ELR (cell line): ENCODE measurements around the gene FZD7.

Source experiments
- DNase-seq: peaks from one replicate; pipeline ENCODE4 v3.0.0-alpha.2; 2015; ENCODE audit warnings: low read depth

The FZD7 gene

DNA sequence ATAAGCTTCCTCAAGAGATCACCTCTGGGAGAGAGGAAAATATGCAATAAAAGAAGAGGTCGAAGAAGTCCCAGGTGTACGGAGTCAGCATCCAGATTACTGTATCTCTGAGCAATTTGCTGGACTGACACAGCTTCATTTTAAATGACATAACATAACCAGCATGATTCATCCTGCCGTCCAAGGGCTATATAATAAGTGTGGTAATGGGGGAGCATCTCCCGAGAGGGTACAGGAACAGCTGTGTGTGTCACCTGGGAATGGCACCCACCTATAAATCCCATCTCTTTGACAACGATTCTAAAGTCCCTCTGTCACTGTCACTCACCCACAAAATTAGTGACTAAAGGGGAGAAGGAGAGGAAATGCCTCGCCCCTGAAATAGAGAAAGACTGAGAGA, 19.3 kb upstream of the FZD7 start:
- peak; percentile 41 for DNase-seq

DNA sequence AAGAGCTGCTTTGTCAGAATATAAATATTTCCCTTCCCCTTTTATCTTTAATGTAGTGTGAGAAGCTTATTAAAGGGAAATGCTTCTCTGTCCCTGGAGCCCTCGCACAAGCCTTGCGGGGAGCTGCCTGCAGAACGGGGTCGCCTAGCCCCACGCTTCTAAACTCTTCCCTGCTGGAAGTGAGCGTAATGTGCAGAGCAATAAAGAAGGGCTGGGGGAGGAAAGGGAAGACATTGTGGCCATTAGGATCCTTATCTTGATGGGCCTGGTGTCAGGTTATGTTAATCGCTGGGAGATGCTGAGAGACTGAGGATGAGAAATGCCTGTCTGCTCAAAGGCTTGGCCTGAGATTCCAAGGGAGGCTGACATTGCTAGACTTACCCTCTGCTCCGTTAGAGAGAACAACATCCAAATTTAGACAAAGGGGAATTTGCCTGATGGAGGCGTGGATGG, 18.9 kb upstream of the FZD7 start:
- DNase-seq, result no peak

DNA sequence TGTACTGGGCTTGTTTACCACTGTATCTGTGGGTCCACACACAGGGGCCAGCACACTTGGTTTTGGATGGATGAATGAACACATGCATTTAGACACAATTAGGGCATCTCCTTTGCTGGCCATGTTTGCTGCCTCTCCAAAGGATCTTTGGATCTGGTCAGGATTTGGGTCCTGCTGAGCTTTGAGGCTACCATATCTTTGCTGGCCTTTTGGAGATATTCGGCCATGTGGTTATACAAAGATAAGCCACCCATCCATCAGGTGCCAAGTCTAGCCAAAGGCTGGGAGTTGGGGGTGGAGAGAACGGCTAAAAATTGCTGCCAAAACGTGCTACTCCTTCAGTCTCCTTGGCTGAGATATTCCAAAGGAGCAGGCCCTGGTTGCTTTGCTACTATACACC, 18.2 kb upstream of the FZD7 start:
- DNase-seq, result no peak

DNA sequence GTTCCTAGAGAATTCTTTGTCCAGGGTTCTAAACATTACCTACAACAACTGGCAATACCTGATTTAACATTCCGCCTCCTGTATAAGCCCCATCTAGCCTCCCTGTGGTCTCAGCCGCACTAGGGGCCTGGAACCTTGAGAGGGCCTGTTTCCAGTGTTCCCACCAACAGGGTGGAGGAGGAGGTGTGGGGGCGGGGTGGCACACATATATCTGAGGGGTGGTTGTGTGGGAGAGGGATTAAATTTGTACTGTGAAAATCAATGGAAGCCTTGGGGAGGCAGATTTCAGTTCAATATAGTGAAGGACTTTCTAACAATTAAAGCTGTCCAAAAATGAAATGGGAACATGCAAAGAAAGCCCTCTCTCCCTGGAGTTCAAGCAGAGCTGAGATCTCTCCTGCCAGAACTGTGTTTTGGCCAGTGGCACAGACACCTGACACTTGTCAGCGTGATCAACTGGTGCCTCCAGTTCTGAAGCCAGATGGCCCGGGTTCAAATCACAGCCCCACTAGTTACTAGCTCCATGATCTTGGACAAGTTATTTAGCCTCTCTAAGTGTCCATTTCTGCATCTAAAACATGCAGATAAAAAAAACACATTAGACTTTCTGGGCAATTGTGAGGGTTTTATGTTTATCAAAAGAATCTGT, 17.0 kb upstream of the FZD7 start:
- no peak for DNase-seq

DNA sequence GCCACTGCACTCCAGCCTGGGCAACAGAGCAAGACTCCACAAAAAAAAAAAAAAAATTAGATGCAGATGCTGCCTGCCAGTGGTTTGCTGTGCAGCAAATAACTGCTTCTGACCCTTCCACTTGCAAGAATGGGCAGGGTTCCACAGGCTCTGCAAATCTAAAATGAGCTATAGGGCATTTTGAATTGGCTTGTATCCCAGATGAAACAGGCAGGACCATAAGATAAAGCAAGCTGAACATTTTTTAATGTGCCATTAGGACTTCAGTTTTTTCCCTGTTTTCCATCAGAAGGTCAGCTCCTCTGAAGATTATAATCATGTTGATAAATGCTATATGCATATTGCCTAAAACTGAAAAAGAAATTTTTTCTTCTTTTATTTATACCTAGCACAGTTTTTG, 15.7 kb upstream of the FZD7 start:
- no peak for DNase-seq

DNA sequence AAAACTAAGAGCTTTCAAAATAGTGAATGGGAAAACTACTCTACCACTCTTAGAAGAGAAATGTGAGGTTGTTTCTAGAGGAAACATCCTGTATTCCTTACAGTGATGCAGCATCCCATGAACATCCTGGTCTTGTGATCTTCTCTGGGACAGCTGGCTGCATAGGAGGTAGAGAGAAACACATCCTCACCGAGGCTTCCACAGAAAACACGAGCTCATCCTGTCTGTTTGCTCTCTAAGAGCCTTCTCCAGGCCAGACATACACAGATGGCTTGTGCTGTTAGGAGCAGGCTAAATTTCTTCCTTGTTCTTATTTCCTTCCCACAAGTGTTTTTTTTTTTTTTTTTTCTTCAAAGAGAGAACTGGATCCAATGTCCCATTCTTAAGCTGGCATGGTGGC, 14.7 kb upstream of the FZD7 start:
- DNase-seq, result no peak

DNA sequence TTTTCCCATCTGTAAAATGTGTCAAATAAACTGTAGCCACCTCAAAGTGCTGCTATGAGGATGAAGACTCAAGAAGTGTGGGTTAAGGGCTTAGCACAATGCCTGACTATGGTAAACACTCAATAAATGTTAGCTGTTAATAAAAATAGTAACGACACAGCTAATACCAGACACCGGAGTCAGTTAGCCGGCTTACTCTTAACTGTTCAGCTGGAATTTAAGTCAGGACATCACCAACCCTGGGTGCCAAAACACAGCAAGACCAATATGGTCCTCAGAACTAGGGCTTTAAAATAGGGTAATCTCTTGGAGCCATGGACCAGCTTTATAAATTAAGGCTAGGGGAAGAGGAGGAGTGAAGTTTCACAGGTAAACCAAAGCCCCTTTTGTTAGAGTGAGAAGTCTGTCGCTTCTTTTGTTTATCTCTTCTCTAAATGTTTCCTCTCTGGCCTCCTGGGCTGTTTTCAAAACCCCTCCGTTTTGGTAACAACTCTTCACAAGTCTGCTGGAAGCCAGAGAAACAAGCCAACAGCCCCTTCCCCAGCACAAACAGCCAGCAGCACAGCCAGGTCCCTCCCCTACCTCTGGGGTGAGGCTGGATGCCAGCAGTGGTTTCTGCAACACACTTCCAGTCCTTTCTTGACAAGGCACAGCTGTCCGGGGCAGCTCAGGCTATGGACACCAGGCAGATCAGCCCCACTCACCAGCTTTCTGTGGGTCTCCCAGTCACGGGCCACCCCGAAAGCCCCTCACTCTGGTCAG, 13.8 kb upstream of the FZD7 start:
- DNase-seq, result no peak

DNA sequence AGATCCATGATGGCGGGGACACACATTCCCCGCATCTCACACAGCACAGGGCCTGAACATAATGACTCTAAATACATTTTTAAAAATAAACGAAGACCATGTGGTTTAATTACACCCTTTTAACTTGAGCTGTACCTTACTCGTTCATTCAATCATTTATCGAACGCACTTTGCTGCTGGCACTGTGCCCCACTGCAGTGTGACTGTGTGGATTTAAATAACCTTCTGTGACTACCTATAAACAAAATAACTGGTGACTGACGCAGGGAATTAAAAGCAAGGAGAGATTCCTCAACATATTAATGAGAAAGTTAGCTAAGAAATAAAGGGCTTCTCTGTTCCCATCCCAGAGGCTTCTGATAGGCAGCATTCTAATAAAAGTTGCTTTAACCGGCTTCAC, 10.9 kb upstream of the FZD7 start:
- no peak for DNase-seq

DNA sequence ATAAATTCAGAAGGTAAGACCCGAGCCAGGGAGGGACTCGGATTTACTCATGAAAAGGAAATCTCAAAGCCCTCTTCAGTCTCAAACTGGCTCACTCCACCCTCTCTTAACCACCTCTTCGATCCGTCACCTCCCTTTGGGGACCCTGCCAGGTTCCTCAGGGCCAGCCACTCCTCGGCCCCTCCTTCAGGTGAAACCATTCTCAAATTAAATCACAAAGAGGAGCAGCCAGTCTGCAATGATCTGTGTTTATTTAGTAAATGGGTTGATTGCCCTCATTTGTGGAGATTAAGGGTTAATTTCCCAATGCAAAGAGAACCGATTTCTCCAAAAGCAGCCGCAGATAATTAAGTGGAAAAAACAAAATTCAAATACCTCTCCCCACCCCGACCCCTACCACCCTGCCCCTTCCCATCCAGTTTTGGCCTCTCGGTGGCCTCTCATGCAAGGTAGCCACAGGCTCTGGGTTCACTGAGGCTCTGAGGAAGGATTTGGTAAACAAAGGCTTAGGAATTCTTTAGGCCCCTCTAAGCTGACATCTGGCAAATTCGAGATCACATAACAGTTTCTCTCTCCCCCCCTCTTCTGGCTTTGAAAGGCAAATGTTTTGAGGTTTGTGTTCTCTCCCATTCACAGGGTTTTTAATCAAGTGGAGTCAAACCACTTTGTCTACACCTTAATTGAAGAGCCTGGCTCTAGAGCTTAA, 10.3 kb upstream of the FZD7 start:
- DNase-seq, result no peak

DNA sequence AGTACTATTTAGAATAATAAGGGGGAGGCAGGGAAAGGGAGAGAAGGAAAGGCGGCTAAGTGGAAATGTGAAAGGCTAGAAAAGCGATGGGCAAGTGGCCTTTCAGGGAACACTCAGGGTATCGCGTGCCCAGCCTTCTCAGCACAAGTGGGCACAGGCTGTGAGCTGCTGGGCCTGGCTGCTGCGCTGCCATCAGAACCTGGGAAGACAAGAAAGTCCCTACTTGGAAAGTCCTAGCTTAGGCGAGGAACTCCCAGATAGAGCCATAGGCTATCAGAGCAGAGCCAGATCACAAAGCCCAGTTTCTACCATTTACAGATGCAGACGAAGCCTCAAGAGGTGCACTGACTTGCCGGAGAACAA, 9.8 kb upstream of the FZD7 start:
- no peak for DNase-seq

DNA sequence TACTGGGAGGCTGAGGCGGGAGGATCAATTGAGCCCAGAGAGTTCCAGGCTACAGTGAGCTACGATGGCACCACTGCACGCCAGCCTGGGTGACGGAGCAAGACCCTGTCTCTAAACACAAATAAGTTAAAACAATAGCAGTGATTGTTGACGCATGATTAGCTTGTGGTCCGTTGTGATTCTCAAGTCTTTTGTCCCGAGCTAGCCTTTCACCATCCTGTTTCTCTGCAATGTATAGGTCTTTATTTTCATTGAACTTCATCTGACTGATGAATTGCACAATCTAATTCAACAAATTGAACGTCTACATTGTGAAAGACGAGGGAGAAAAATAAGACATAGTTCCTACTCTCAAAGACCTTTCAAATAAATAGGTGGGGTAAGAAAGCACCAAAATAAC, 8.8 kb upstream of the FZD7 start:
- no peak for DNase-seq

DNA sequence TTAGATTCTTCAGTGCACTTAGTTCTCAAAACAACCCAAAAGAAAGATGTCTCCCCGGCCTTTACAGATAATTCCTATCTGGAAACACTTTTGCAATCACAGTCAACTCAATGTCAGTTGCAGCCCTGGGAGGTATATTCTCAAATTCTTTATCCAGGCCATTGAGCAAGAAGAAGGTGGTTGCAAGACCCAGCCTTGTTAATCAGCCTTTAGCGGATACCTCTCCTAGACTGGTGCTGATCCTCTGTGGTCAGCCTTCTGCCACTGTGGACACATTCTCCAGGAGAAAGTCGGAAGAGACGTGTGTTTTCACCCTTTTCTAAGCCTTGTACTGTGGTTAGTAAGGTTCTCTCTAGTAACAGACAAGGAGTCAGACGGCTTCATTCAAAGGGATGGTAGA, 7.8 kb upstream of the FZD7 start:
- no peak for DNase-seq

DNA sequence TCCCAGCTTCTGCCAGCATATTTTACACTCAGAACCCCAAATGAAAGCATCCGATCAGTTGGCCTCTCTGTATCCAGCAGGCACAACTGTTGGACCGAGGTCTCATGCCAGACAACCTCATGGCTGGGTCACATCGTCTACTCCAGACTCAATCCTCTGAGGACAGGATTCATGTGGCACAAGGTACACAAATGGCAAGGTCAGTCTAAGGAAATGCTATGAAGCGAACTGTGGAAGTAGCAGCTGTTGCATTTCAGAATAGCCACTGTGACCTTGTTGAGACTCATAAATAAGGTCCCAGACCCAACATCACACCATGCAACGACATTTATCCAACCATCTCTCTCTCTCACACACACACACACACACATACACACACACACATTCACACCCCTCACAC, 7.1 kb upstream of the FZD7 start:
- DNase-seq, result no peak

DNA sequence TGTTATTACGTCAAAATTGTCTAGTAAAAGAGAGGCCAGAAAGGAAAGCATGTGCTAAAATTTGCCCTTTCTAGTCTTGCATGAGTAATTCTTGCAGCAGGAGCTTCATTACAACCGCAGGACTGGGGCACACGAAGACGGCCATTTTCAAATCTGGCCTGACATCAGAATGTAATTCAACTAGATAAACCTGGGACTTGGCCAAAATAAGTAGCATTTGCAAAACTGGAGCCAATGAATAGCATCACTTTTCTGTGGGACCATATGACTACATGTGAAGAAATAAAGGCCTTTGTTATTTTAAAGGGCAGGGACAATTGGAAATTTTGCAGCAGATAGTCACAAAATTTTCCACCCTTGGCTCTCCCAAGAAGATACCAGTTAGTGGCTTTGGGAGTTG, 3.0 kb upstream of the FZD7 start:
- DNase-seq, result no peak

DNA sequence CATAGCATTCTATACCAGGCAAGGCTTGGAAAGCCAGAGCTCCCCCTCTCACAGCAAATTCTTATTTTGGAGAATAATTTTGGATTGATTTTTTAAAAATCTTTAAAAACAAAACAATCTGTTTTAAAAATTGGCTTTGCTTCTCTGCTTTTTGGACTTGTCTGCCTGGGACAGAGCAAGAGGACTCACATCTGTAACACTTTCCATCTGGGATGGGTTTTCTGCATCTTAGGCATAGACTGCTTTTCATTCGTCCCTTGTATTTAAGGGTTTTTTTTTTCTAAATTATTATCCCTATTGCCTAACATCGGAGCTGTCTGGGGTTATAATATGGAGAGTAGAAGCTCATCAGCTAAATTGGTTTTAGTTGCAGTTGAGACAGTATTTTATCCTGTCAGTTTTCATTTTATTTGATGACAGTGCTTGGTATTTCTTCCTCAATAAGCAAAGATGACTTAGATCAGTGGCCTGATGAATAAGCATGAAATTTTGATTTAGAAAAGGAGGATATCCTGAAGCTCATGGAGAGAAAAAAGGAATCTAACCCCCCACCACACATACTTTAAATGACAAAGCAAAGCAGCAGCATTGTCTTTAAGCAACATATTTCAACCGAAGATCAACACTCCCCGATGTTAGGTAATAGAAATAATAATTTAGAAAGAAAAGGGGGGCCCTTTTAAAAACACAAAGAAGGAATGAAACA, 2.3 kb upstream of the FZD7 start:
- DNase-seq, result no peak

DNA sequence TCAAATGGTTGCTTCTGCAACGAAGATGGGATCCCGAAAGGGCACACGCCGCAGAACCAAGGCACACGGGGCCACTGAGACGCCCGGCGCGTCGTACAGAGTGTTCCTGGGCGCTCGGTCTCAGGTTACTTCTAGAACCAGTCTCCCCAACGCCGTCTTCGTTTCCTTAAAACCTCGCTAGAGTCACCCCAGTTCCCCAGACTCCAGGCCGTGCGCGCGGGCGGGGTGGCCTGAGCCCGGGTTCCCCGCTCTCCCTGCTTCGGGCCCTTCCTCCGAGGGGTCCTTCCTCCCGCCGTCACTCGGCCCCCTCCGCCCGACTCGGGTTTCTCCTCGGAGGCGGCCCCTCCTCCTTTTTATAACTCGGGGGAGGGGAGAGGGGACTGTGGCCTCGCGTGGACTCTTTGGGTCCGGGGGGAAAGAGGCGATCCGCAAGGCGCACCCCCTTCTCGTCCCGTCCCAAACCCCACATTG, 774 bp upstream of the FZD7 start:
- DNase-seq, result peak; percentile 66

DNA sequence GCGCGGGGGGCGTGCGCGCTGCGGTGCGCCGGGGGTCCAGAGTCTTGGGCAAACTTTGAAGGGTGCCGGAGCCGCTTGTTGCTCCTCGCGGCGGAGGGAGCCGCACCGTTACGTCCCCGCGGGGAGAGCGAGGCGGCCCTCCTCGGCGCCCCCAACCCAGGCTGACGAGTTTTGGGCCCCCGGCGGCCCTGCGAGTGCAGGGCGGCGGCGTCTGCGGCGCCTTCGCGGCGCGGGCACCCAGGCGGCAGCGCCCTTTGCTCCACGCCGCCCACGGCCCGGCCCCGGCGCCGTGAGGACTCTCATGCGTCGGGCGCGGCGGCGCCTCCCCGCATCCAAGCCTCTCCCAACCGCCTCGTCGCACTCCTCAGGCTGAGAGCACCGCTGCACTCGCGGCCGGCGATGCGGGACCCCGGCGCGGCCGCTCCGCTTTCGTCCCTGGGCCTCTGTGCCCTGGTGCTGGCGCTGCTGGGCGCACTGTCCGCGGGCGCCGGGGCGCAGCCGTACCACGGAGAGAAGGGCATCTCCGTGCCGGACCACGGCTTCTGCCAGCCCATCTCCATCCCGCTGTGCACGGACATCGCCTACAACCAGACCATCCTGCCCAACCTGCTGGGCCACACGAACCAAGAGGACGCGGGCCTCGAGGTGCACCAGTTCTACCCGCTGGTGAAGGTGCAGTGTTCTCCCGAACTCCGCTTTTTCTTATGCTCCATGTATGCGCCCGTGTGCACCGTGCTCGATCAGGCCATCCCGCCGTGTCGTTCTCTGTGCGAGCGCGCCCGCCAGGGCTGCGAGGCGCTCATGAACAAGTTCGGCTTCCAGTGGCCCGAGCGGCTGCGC, 814 bp downstream of the FZD7 start:
- peak; percentile 70 for DNase-seq

DNA sequence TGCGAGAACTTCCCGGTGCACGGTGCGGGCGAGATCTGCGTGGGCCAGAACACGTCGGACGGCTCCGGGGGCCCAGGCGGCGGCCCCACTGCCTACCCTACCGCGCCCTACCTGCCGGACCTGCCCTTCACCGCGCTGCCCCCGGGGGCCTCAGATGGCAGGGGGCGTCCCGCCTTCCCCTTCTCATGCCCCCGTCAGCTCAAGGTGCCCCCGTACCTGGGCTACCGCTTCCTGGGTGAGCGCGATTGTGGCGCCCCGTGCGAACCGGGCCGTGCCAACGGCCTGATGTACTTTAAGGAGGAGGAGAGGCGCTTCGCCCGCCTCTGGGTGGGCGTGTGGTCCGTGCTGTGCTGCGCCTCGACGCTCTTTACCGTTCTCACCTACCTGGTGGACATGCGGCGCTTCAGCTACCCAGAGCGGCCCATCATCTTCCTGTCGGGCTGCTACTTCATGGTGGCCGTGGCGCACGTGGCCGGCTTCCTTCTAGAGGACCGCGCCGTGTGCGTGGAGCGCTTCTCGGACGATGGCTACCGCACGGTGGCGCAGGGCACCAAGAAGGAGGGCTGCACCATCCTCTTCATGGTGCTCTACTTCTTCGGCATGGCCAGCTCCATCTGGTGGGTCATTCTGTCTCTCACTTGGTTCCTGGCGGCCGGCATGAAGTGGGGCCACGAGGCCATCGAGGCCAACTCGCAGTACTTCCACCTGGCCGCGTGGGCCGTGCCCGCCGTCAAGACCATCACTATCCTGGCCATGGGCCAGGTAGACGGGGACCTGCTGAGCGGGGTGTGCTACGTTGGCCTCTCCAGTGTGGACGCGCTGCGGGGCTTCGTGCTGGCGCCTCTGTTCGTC, 1.7 kb downstream of the FZD7 start:
- DNase-seq, result peak; percentile 62

DNA sequence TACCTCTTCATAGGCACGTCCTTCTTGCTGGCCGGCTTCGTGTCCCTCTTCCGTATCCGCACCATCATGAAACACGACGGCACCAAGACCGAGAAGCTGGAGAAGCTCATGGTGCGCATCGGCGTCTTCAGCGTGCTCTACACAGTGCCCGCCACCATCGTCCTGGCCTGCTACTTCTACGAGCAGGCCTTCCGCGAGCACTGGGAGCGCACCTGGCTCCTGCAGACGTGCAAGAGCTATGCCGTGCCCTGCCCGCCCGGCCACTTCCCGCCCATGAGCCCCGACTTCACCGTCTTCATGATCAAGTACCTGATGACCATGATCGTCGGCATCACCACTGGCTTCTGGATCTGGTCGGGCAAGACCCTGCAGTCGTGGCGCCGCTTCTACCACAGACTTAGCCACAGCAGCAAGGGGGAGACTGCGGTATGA, 2.3 kb downstream of the FZD7 start:
- DNase-seq, result peak; percentile 12

DNA sequence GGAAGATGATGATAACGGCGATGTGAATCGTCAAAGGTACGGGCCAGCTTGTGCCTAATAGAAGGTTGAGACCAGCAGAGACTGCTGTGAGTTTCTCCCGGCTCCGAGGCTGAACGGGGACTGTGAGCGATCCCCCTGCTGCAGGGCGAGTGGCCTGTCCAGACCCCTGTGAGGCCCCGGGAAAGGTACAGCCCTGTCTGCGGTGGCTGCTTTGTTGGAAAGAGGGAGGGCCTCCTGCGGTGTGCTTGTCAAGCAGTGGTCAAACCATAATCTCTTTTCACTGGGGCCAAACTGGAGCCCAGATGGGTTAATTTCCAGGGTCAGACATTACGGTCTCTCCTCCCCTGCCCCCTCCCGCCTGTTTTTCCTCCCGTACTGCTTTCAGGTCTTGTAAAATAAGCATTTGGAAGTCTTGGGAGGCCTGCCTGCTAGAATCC, 3.0 kb downstream of the FZD7 start:
- peak; percentile 51 for DNase-seq

DNA sequence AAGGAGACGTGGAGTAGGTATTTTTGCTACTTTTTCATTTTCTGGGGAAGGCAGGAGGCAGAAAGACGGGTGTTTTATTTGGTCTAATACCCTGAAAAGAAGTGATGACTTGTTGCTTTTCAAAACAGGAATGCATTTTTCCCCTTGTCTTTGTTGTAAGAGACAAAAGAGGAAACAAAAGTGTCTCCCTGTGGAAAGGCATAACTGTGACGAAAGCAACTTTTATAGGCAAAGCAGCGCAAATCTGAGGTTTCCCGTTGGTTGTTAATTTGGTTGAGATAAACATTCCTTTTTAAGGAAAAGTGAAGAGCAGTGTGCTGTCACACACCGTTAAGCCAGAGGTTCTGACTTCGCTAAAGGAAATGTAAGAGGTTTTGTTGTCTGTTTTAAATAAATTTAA, 3.4 kb downstream of the FZD7 start:
- peak; percentile 45 for DNase-seq
